Measurements from ENCODE around the gene SLC4A4. TPM values are rescaled to one million over a fixed set of nuclear protein-coding genes. Genes with fewer than 3 reads are reported as not detected.

Gene SLC4A4
- total RNA-seq, 2 donors from 2014 or later: 21.7 to 27.3 TPM

GRCh38 chr4:71501992-71502391 lies 163.2 kb downstream of the SLC4A4 start:
- Histone ChIP-seq H3K4me1 (no peaks in the 10 kb centered on the region), H3K4me3 (no peak overlapping the region), H3K36me3 (no peaks in the 10 kb centered on the region), H3K27me3 (no peaks in the 10 kb centered on the region), H3K9me3 (no peaks in the 10 kb centered on the region), H3K27ac (no peak overlapping the region)
- no peak for TF ChIP-seq CTCF (IDR thresholded peaks at IDR 0.05)
- no peak for DNase-seq (ENCODE audit: low spot score)

GRCh38 chr4:71518283-71518989 lies 179.6 kb downstream of the SLC4A4 start:
- Histone ChIP-seq H3K4me1 (no peaks in the 10 kb centered on the region), H3K9me3 (no peaks in the 10 kb centered on the region), H3K4me3 (no peak overlapping the region), H3K27me3 (no peaks in the 10 kb centered on the region), H3K36me3 (no peaks in the 10 kb centered on the region), H3K27ac (no peak overlapping the region)
- TF ChIP-seq CTCF (IDR thresholded peaks at IDR 0.05): no peak
- no peak for DNase-seq (ENCODE audit: low spot score)

- Histone ChIP-seq H3K36me3 (no peaks in the 10 kb centered on the region), H3K27me3 (no peaks in the 10 kb centered on the region)
- no peak for TF ChIP-seq CTCF (IDR thresholded peaks at IDR 0.05)
These were observed 181.5 kb downstream of the SLC4A4 start for GRCh38 chr4:71520308-71520707.

GRCh38 chr4:71520850-71521249 lies 182.0 kb downstream of the SLC4A4 start:
- no peaks in the 10 kb centered on the region for H3K27me3 ChIP-seq
- no peak overlapping the region for H3K27ac ChIP-seq
- no peaks in the 10 kb centered on the region for H3K36me3 ChIP-seq
- no peaks in the 10 kb centered on the region for H3K4me1 ChIP-seq
- no peaks in the 10 kb centered on the region for H3K9me3 ChIP-seq
- TF ChIP-seq CTCF (IDR thresholded peaks at IDR 0.05): no peak
- no peak for DNase-seq (ENCODE audit: low spot score)
- no peak overlapping the region for H3K4me3 ChIP-seq

More at GRCh38 chr4:71520308-71520707, 181.5 kb downstream of the SLC4A4 start:
- no peak overlapping the region for H3K4me3 ChIP-seq
- H3K4me1 ChIP-seq: no peaks in the 10 kb centered on the region
- DNase-seq (ENCODE audit: low spot score): no peak
- no peak overlapping the region for H3K27ac ChIP-seq
- H3K9me3 ChIP-seq: no peaks in the 10 kb centered on the region

- Histone ChIP-seq H3K9me3 (no peaks in the 10 kb centered on the region), H3K4me3 (no peak overlapping the region), H3K27ac (no peak overlapping the region), H3K27me3 (no peaks in the 10 kb centered on the region), H3K36me3 (no peaks in the 10 kb centered on the region), H3K4me1 (no peaks in the 10 kb centered on the region)
- no peak for DNase-seq (ENCODE audit: low spot score)
- TF ChIP-seq CTCF (IDR thresholded peaks at IDR 0.05): no peak
These were observed 185.9 kb downstream of the SLC4A4 start for GRCh38 chr4:71524756-71525155.
